Myocyte (in vitro differentiated cells): ENCODE results near the gene QKI. TPM values are rescaled to one million over a fixed set of nuclear protein-coding genes. Genes with fewer than 3 reads are reported as not detected.
A peak's percentile ranks its signal among the peaks of the same experiment; 100 is the strongest.
"Not testable (repeated sequence)": the region's sequence is repeated elsewhere in the genome, so short reads cannot be mapped to it uniquely, and the experiment has no call there.

Source experiments
- DNase-seq: peaks from one replicate; pipeline ENCODE4 v3.0.0-alpha.2; 2012; ENCODE audit warnings: low read depth
- total RNA-seq: library from RNA; depleted of rRNA; stranded (reverse); fragments of >200 nt; gene quantifications from 2 replicates; pipeline ENCODE4 v1.2.3, GENCODE V29; 2014

Gene QKI
- total RNA-seq, 1 donor from 2014 or later = 423 TPM

DNA sequence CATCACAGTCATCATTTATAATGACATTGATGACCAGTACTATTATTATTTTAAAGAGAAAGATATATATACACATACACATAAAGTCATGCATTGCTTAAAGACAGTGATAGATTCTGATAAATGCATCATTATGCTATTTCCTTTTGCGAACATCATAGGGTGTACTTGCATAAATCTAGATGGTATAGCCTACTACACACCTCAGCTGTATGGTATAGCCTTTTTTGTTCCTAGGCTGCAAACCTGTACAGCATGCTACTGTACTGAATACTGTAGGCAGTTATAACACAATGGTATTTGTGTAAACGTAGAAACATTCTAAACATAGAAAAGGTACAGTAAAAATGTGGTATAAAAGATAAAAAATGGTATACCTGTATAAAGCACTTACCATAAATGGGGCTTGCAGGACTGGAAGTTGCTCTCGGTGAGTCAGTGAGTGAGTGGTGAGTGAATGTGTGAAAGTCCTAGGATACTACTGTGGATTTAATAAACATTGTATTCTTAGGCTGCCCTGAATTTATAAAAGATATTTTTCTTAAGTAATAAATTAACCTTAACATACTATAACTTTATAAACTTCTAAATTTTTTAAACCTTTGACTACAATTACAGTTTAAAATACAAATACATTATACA, 23.9 kb downstream of the QKI start:
- no peak for DNase-seq

DNA sequence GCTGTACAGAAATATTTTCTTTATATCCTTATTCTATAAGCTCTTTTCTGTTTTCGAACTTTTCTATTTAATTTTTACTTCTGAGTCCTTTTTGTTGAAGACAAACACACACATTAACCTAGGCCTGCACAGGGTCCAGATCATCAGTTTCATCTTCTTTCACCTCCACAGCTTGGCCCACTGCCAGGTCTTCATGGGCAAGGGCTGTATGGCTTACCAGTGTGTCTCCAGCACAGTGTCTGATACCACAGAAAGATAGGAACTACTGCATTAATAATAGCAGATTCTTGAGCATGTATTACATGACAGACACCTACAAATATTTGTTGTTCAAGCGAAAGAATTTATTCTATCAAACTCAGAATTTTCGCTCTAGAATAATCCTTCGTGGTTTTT, 24.4 kb downstream of the QKI start:
- peak; percentile 35 for DNase-seq

DNA sequence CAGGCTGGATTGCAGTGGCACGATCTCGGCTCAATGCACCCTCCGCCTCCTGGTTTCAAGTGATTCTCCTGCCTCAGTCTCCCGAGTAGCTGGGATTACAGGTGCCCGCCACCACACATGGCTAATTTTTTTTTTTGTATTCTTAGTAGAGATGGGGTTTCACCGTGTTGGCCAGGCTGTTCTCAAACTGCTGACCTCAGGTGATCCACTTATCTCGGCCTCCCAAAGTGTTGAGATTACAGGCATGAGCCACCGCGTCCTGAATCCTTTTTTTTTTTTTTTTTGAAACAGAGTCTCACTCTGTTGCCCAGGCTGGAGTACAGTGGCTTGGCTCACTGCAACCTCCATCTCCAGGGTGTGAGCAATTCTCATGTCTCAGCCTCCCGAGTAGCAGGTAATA, 24.9 kb downstream of the QKI start:
- DNase-seq = not testable (repeated sequence)

DNA sequence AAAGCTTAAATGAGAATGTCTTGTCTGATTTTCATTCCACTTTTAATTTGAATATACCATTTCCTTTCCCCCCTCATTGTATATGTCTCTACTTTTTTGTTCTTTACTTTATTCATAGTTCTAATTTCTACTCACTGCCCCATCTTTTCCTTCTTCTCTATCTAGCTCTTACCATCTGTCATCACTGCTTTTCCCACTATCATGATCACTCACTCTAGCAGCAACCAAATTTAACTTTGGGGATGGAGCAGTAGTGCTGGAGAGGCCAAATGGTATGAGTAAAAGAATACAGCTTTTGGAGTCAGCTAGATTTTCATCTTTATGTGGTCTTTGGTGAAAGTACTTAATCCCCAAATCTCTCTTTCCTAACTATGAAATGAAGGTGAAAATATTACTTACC, 25.5 kb downstream of the QKI start:
- DNase-seq = no peak

DNA sequence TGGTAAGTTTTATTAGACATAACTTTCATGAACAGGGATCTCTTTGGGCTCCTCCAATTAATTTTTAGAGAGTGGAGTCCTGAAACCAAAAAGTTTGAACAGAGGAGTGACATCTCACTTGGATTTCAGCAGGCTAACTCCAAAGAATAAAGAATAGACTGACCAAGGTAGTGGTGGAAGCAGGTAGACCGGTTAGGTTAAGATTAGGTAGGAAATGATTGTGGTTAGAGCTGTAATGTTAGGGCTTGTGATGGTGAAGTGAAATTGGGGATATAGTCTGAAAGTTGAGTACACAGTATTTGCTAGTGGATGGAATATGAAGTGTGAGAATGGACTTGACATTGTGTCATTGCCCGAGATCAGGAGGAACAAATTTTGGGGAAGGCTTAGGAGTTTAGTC, 27.8 kb downstream of the QKI start:
- no peak for DNase-seq

DNA sequence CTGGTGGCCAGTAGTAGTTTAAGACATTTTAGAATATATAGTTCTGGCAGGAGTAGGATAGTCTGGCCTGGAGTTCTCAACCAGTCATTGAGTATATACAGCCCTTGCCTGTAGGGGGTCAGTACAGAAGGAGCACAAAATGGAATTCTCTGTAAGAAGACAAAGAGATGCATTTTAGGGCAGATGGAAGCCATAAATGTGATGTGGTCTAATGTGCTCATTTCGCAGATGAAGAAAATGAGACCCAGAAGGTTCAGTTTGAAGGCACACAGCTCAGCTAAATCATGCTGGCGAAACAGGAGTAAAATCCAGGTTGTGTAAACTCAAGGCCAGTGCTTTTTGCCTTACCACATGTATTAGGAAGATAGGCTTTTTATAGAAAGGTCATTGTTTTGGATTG, 29.6 kb downstream of the QKI start:
- no peak for DNase-seq

DNA sequence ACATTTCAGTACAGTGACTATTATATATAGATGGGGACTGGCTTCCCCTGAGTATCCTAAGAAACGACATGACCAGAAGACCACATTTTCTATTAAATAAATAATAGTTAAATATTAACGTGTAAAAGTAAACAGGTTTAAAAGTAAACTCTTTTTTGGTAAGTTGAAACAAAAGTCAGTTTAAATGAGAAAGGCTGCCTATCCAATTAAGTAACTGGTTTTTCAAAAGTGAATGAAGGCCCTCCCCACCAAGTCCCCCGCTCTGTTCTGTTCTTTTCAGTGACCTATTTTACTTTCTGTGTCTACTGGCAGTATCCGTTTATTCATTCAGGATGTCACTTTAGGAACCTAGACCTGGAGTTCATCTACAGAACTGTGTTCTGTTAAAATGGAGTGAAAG, 32.0 kb downstream of the QKI start:
- DNase-seq = no peak

DNA sequence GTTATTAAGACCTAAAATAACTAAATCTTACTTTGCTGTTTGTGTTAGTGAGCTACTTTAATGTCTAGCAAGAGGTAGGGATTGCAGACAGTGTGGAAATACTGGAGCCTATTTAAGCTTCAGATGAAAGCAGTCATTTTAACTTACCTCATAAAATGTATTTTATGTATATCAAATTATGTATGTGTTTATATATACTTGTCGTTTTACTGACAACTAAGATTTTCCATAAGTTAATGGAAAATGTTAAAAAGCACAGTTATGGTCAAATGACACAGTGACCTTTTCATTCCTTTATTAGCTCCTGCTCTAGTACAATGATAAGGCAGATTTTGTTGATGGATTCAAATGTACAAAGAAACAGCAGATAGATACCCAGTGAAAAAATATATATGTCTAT, 34.6 kb downstream of the QKI start:
- no peak for DNase-seq

DNA sequence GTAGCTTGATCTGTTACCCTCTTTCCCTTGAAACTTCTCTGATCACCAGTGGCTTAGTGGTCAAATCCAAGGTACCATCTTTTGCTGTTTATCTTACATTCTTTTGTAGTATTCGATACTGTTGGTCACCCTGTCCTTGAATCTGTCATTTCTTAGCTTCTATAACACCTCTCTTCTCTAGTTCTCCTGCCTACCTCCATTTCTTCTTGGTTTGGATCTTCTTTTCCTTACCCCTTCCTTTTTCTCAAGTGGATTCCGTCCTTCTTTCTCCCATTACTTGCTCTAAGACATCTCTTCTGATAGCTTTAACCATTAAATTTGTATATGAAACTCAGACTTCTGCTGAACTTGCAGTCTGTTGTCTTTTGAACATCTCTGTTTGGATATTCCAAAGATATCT, 39.9 kb downstream of the QKI start:
- DNase-seq = no peak

DNA sequence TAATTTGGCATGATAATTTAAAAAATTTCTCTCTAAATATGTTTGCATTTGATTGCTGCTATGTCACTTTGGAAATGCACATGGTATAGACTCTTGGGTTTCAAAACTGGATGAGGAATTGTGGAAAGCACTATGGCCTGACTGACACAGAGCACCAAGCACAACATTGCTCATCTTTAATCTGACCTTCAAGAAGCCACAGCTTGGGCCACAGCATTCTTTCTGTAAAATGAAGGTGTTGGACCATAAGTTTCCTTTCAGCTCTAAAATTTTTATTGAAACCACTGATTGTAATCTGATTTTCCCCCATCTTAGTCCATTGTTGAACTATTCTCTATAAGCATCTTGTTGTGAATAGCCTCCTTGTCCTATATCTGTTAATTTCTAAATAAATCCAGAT, 41.0 kb downstream of the QKI start:
- no peak for DNase-seq

DNA sequence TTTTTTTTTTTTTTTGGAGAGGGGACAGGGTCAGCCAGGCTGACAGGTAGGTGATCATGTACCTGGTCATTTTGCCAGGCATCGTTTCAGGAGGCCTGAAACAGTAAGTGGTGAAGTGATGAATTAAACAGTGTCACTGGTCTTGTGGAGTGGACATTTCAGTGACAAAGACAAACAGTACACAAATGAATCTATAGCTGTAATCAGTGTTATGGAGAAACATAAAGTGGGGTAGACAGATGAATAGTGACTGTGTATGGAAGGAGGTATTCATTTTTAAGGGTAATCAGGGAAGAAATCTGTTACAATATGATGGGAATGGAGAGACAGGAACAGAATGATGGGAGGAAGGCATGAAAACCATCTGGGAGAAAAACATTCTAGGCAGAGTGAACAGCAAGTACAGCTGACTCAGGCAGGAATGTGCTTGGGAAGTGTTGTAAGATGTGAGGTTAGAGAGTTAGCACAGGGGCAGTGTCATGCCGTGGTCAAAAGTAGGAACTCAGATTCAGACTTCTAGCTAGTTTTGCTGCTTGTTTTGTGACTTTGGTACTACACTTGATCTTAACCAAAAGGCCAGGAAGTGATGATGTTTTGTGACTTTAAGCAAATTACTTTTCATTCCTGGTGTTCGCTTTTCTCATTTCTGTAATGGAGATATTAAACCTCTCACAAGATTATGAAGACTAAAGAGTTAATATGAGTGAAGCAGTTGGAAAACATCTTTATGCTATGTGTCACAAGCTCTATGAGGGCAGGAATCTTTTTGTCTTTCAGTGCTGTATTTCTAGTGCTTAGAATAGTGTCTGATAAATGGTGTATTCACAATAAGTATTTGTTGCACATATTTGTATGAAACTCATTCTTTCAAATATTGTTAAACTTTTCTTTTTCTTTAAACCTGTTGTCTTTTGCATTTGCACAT, 43.4 kb downstream of the QKI start:
- peak; percentile 78 for DNase-seq

DNA sequence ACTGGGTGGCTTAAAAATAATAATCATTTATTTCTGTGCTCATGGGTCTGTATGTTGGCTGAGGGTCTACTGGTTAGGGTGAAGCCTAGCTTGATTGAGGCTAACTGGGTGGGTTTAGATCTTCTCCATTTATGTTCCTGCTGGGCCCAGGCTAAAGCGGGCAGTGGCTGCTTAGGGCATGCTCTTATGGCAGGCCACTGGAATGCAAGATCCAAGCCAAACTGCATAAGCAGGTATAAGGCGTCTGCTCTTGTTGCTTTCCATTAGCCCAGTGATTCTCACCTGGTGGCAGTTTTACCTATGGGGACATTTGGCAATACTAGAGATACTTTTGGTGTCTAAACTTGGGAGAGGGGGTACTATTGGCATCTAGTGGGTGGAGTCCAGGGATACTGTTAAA, 44.5 kb downstream of the QKI start:
- DNase-seq = no peak

DNA sequence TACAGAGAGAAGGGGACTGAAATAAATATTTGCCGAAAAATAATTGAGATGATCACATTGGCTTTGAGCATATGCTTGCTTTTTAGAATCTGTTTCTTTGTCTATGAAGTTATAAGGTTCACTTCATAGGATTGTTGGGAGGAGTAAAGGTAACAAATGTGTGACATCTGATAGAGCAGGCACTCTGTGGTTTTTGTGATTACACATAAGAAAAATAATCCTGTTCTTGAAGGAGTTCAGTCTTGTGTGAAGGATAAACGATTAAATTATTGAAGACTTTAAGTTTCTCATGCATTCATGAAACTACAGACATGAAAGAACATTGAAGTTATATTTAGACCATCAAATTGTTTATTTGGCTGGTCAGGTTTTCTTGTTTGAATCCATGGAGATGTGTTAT, 45.0 kb downstream of the QKI start:
- no peak for DNase-seq

DNA sequence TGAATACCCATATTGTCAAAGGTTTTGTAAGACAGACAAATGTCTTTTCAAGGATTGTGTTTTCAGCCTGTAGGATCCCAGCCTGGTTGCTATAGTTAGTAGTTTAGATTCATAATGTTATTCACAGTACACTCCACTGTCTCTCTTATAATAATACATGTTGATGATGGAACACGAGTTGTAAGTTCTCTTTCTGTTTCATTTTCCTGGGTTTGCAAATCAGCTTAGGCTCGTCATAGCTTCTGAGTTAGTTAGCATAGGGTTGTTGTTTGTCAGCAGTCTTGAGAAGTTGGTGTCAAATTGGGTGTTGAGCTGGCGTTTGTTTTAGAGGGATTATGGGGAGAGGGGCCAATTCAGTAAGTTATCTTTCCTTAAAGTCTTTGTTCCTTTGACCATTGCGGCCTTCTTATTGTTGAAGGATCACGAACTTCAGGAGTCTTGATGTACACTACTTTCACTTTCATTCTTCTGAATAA, 45.8 kb downstream of the QKI start:
- DNase-seq = peak; percentile 32

DNA sequence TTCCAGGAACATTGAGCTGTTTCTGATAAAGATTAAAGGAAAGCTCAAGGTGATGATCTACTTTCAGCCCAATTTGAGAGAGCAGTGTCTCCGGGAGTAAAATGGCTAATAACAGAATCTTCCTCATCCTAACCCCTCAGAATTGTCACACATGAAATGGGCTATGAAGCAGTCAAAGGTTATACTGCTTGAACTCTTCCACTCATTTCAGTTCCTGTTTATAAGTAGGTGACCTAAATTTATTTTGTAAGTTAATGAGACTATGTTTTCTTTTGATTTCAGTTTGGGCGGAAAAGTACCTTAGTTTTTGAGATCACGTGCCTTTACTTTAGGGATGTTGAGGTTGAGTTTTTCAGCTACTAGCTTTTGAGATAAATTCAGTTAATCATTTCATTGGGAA, 47.2 kb downstream of the QKI start:
- no peak for DNase-seq

DNA sequence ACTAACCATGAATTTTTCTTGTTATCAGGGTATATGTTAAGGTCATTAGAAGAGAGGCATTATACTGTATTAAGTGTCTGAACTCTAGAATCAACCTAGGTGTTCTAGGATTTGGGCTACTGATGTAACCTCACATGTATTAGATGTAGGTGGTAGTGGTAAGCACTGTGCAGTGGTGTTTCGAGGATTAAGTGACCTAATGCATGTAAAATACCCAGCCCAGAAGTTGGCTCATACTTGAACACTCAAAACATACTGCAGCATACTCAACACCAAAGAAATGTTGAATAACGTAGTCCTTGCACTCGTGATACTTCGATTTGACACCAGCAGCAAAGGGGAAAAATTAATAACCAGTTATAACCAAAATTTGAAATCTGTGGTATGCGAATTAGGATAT, 48.7 kb downstream of the QKI start:
- DNase-seq = no peak

DNA sequence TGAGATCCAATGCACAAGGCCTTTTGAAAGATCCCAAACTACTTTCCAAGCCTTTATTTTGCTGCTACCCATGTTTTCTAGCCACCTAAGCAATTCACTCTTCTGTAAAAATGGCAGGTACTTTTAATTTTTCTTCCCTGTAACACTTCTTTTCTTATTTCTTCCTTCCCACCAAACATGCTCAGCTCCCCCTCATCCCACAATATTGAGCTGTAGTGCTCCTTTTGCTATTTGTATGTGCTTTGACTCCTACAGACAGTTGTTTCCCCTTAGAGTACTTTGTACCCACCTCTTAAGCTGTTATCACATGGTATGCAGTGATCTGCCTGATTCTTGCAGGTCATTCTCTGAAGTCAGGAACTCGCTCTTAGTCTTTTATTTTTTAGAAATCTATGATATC, 49.3 kb downstream of the QKI start:
- DNase-seq = no peak

DNA sequence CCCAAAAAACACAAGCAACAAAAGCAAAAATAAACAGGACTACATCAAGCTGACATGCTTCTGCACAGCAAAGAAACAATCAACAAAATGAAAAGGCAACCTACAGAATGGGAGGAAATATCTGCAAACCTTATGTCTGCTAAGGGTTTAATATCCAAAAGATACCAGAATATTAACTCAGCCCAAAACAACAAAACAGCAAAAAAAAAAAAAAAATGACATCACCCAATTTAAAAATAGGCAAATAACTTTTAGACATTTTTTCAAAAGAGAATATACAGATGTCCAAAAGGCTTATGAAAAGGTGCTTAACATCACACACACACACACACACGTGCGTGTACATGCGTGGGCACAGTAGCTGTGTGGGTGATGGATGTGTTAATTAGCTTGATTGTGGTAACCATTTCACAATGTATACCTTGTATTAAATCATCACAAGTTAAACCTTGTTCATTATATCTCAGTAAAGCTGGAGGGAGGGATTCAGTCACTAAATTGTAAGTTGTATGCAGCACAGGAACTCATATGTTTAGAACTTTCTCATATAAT, 52.4 kb downstream of the QKI start:
- DNase-seq = no peak

DNA sequence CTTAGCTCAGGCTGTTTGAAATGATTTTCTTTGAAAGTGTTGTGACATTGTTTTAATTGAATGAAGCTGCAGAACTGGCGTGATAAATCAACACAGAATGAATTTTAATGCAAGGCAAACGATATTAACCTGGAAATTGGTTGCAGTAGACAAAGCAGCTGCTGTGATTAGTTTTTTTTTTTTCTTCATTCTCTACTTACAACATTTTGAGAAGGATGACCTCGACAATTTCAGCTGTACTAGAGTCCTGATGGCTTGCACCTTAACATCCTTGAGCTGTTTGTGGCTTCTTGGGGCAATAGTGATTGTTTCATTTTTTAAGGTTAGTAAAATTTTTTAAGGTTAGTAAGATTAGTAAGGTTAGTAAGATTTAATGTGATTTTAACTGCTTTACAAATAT, 54.2 kb downstream of the QKI start:
- no peak for DNase-seq

DNA sequence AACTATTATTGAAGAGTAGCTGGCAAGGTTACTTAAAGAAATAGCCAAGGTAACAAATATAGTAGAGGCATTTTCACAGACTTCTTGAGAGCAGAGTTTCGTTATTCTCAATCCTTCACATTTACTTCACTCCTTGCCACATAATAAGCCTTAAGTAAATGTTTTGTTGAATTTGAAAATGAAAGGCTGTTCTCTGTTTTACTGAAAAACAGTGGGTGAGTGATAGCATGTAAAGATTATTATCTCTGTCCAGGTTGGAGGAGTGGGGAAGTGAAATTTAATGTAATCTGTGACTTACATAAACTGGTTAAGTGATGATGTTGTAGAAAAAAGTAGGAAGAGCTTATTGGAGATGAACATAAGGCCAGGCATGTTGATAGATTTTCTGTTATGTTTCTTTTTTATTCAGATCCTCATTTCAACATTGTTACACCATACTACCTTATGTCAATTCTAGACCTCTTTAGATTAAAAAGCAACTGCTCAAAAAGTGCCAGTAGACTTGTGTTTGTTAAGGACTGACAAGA, 55.0 kb downstream of the QKI start:
- DNase-seq = no peak

DNA sequence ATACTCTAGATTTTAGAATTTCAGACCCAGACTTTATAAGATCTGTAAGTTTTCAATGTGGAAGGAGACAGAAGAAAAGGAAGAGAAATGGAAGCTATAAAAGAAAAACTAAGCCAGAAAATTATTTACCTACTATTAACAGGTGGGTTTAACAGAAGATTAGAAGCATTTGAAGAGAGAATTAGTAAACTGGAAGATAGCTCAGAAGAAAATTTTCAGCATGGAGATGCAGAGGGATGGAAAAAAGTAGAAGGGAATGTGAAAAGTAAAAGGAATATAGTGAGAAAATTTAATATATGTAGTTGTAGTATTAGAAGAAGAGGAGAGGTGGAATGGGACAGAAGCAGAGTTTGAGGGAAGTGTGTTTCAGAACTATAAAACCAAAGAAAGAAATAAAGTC, 56.1 kb downstream of the QKI start:
- no peak for DNase-seq

DNA sequence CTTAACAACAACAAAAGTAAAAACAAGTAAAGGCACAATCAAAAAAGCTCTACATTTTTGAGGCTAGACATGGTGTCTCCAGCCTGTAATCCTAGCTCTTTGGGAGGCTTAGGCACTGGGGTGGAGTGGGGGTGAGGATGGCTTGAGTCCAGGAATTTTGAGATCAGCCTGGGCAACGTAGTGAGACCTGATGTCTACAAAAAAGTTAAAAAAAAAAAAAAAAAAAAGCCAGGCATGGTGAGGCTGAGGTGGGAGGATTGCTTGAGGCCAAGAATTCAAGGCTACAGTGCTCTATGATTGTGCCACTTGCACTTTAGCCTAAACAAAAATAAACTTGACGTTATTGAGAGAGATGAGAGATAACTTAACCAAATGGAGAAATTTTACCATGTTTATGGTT, 60.1 kb downstream of the QKI start:
- no peak for DNase-seq
